Uterus (tissue), 2 donors: ENCODE results near the gene ME1.

Experiments used
- CTCF ChIP-seq, 4 experiments: fragments of 200-600 bp in 2 of 4; fragments of 450-650 bp in 2 of 4; sonication (generic) in 2 of 4; IDR thresholded peaks; one replicate each; pipeline ENCODE4 v1.5.1; 2016 to 2019; ENCODE audit warnings: antibody characterized with exemption in 4 of 4, mild to moderate bottlenecking in 2 of 4, moderate library complexity in 1 of 4
- POLR2A ChIP-seq, 2 donors: fragments of 450-650 bp; IDR thresholded peaks; one replicate each; pipeline ENCODE4 v1.6.1; 2016; ENCODE audit warnings: antibody characterized with exemption in 2 of 2, mild to moderate bottlenecking in 1 of 2, moderate library complexity in 1 of 2

GRCh38 chr6:83470001-83470400 lies 39.1 kb upstream of the ME1 start:
- TF ChIP-seq POLR2A (IDR thresholded peaks at IDR 0.05) (no peak), CTCF (IDR thresholded peaks at IDR 0.05) (no peak)
